AG04450 (cell line): ENCODE data around the gene PPFIBP2. TPM values are rescaled to one million over a fixed set of nuclear protein-coding genes. Genes with fewer than 3 reads are reported as not detected.
"Not testable (repeated sequence)": the region's sequence is repeated elsewhere in the genome, so short reads cannot be mapped to it uniquely, and the experiment has no call there.

Experiments
- CTCF ChIA-PET: fragments of 300-600, 350-600 bp; formaldehyde crosslinking; extraction: SDS; loops from one replicate; lab custom pipeline; 2022; ENCODE audit warnings: antibody characterized with exemption, inconsistent platforms; lab: Charles Lee
- POLR2A ChIA-PET: fragments of 350-600 bp; formaldehyde crosslinking; extraction: SDS; loops from one replicate; lab custom pipeline; 2021; ENCODE audit warnings: antibody characterized with exemption, inconsistent platforms; lab: Yijun Ruan, JAX
- DNase-seq: peaks from one replicate; pipeline ENCODE4 v3.0.0-alpha.2; 2011; ENCODE audit warnings: low read depth, low spot score
- H3K27ac ChIP-seq: one replicate; pipeline ENCODE4 v1.5.1; 2012; ENCODE audit warnings: low read depth, low read length, control low read depth
- H3K27me3 ChIP-seq: one replicate; pipeline ENCODE4 v1.6.0; 2012; ENCODE audit warnings: low read length; ENCODE audit not compliant: control insufficient read depth, insufficient read depth
- H3K4me3 ChIP-seq: 2 replicates; pipeline ENCODE4 v1.5.1; 2011; ENCODE audit warnings: mild to moderate bottlenecking, low read depth, low read length, control low read depth
- H3K9me3 ChIP-seq: 2 replicates; pipeline ENCODE4 v1.5.1; 2012; ENCODE audit warnings: low read length; ENCODE audit not compliant: control insufficient read depth, insufficient read depth
- polyA plus RNA-seq: library from polyadenylated mRNA; depleted of rRNA; stranded (reverse); fragments of >200 nt; gene quantifications from 2 replicates; pipeline ENCODE4 v1.2.3, GENCODE V29; 2011
- TF ChIP-seq, protein P1 (sequence below): IDR thresholded peaks from 2 replicates; pipeline ENCODE4 v1.5.1; 2011; ENCODE audit warnings: low read depth, low read length, control low read depth, inconsistent platforms

The PPFIBP2 gene
- polyA plus RNA-seq, 1 experiment: 4.1 TPM

DNA sequence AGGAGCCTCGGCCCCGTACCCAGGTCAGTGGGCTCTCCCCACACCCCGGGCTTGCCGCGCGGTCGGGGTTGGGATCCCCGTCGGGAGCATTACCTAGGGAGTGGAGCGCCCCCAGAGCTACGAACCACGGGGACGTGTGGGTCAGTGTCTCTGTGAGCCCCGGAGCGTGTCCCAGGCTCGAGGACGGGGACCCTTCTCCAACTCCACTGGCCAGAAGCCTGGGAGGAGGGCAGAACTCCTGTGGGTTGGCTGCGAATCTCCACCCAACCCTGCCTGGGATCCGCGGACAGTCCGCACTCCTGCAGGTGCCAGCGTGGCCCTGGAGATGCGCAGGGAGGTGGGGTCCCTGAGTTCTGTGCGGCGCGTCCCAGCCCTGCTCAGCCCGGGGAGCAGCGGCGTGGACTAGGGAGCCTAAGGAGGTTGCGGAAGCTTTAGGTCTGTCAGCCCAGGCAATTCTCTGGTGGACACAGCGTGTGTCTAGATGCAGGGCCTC lies 346 bp downstream of the PPFIBP2 start:
- peaks cover 26% of the 10 kb centered on the region for H3K27me3 ChIP-seq
- TF ChIP-seq, protein P1, sequence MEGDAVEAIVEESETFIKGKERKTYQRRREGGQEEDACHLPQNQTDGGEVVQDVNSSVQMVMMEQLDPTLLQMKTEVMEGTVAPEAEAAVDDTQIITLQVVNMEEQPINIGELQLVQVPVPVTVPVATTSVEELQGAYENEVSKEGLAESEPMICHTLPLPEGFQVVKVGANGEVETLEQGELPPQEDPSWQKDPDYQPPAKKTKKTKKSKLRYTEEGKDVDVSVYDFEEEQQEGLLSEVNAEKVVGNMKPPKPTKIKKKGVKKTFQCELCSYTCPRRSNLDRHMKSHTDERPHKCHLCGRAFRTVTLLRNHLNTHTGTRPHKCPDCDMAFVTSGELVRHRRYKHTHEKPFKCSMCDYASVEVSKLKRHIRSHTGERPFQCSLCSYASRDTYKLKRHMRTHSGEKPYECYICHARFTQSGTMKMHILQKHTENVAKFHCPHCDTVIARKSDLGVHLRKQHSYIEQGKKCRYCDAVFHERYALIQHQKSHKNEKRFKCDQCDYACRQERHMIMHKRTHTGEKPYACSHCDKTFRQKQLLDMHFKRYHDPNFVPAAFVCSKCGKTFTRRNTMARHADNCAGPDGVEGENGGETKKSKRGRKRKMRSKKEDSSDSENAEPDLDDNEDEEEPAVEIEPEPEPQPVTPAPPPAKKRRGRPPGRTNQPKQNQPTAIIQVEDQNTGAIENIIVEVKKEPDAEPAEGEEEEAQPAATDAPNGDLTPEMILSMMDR: no peak
- peaks cover 6% of the 10 kb centered on the region; the same call in 1 of the 2 replicates for H3K9me3 ChIP-seq
- peak overlapping the region; percentile 69 for H3K4me3 ChIP-seq
- POLR2A ChIA-PET: no interaction called here
- CTCF ChIA-PET: interaction anchor here (0.6 to 2.0 kb wide), 11 partner anchors 7 to 181 kb away, joined by 3 to 9 read pairs (median 5); no protein-coding TSS in a partner anchor
- no peak overlapping the region for H3K27ac ChIP-seq
- no peak for DNase-seq

DNA sequence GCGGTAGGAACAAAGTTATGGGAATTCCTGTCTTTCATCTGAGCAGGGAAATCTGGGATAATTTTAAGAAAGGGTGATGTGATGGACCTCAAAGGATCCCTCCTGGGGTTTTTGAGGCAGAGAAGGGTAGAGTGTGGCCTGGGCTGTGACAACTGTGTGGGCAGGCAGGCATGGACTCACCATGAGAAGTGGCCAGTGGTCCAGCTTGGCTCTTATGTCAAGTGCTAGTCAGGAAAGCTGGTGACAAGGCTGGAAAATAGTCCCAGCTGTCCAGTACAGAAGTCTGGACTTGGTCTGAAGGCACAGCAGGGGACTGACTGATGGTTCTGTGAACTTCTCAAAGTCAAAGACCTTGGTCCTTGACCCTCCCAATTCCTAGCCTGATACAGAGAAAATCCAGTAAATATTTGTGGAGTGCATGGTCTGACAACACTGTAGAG lies 1.7 kb downstream of the PPFIBP2 start:
- ChIA-PET POLR2A (no interaction called here), CTCF (interaction anchor here (1.2 to 1.7 kb wide), 2 partner anchors 57 to 179 kb away, joined by 4 read pairs; no protein-coding TSS in a partner anchor)
- H3K27me3 ChIP-seq: peaks cover 22% of the 10 kb centered on the region
- TF ChIP-seq, protein P1: no peak
- no peak overlapping the region for H3K27ac ChIP-seq
- DNase-seq: no peak
- no peak overlapping the region for H3K4me3 ChIP-seq
- peaks cover 6% of the 10 kb centered on the region; the same call in 1 of the 2 replicates for H3K9me3 ChIP-seq

DNA sequence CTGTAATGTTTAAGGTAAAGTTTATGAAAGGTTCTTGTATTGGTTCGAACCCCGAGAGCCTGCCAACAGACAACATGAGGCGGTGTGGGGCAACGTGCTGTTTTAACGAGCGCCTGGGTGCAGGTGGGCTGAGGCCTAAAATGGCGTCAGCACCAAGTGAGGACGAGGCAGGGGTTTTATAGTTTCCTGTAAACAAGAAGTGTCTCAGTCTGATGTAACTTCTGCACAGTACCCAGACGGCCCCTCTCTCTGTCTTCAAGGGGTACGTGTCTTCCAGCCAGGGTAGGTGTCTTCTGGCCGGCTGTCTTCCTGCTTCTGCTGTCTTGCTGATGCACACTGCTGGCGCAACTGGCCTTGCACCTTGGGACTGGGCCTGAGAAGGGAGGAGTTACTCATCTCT lies 2.7 kb downstream of the PPFIBP2 start:
- POLR2A ChIA-PET: interaction anchor here (0.6 kb wide), 1 partner anchor 1945 kb away, joined by 6 read pairs; no protein-coding TSS in a partner anchor
- Histone ChIP-seq H3K27ac (no peak overlapping the region), H3K4me3 (no peak overlapping the region), H3K27me3 (peaks cover 22% of the 10 kb centered on the region), H3K9me3 (peaks cover 6% of the 10 kb centered on the region; the same call in 1 of the 2 replicates)
- CTCF ChIA-PET: interaction anchor here (1.7 kb wide), 1 partner anchor 178 kb away, joined by 4 read pairs; no protein-coding TSS in a partner anchor
- TF ChIP-seq, protein P1: no peak
- no peak for DNase-seq

DNA sequence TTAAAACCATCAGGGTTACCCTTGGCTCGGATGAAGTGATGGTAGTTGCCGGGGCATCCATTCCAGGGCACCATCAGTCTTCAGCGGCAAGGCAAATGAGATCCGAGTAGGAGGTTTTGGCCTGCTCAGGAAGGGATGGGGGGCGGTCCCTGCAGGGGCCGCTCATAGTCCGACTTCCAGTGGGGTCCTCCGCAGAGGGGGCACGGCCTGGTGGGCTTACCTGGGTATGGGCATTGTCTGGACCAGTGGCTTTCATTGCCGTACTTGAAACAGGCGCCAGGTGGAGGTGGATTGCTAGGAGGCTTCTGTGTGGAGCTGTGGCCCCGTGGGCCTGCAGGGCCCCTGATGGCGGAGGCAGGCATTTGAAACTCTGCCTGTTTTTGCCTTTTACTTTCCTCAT lies 3.9 kb downstream of the PPFIBP2 start:
- H3K9me3 ChIP-seq, DNase-seq, POLR2A ChIA-PET, H3K27ac ChIP-seq, CTCF ChIA-PET, H3K4me3 ChIP-seq: not testable (repeated sequence)
- peaks cover 19% of the 10 kb centered on the region for H3K27me3 ChIP-seq

DNA sequence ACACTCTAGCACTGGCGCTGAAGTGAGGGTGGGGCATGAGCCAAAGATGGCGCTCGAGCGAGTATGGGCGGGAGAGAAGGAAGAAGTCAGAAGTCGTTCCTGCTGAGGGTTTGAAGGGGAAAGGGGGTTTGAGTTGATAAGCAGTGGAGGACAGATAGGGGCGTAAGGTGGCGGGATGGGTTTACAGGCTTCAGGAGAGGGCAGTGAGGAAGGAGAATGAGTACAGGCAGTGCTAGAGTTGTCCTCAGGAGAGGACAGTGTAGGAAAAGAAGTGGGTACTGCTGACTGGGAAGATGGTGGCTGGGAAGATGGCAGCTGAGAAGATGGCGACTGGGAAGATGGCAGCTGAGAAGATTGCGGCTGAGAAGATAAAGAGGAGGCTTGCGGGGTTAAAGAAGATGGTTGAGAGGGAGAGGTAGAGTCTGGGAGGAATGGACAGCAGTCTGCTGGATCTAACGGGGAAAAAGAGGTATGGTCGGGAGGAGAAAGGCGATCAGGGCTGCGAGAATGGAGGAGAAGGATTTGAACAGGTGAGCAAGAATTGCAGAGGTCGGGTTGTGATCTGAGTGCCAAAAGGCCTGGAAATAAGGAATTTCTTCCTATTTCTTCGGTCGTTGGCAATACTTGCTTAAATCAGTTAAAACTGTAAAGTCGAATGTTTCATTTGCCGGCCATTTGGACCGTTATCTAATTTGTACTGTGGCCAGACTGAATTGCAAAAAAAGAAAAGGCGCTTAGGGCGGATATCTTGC lies 5.2 kb downstream of the PPFIBP2 start:
- POLR2A ChIA-PET: no interaction called here

More for the DNA sequence above, 5.2 kb downstream of the PPFIBP2 start:
- H3K27me3 ChIP-seq: peaks cover 18% of the 10 kb centered on the region
- no peak overlapping the region for H3K27ac ChIP-seq
- TF ChIP-seq, protein P1: no peak
- CTCF ChIA-PET: no interaction called here
- no peak overlapping the region for H3K4me3 ChIP-seq
- H3K9me3 ChIP-seq: peaks cover 4% of the 10 kb centered on the region; the same call in 1 of the 2 replicates
- no peak for DNase-seq
